ENCODE data around the gene GNGT1.

The GNGT1 gene

GRCh38 chr7:93906267-93906666 is at the start of gene GNGT1:
TSS of gene GNGT1 (plus strand) at chr7:93906567. CDS start at chr7:93906747, 180 bp downstream.
- DNase-seq, result no peak

- DNase-seq, result no peak
These were observed 47.5 kb upstream of the GNGT1 start for GRCh38 chr7:93858857-93859256.

- DNase-seq, result no peak
These were observed 46.1 kb upstream of the GNGT1 start for GRCh38 chr7:93860261-93860660.

GRCh38 chr7:93861325-93861949 is 44.9 kb upstream of the GNGT1 start:
- DNase-seq, result no peak

- DNase-seq, result no peak
These were observed 43.7 kb upstream of the GNGT1 start for GRCh38 chr7:93862651-93863050.

- DNase-seq, result no peak
These were observed 39.5 kb upstream of the GNGT1 start for GRCh38 chr7:93866886-93867285.

- DNase-seq, result no peak
These were observed 32.3 kb upstream of the GNGT1 start for GRCh38 chr7:93873998-93874574.

GRCh38 chr7:93877742-93878141 is 28.6 kb upstream of the GNGT1 start:
- DNase-seq, result no peak

GRCh38 chr7:93879356-93879755 is 27.0 kb upstream of the GNGT1 start:
- DNase-seq, result no peak

- DNase-seq, result no peak
These were observed 23.9 kb upstream of the GNGT1 start for GRCh38 chr7:93882468-93882867.

GRCh38 chr7:93883078-93883916 is 23.1 kb upstream of the GNGT1 start:
- no peak for DNase-seq

GRCh38 chr7:93883917-93884345 is 22.4 kb upstream of the GNGT1 start:
- no peak for DNase-seq

- no peak for DNase-seq
These were observed 21.8 kb upstream of the GNGT1 start for GRCh38 chr7:93884541-93884940.

- DNase-seq, result no peak
These were observed 17.1 kb upstream of the GNGT1 start for GRCh38 chr7:93889261-93889660.

- peak; percentile 11 for DNase-seq
These were observed 16.3 kb upstream of the GNGT1 start for GRCh38 chr7:93890041-93890463.

- no peak for DNase-seq
These were observed 15.8 kb upstream of the GNGT1 start, which contains the start of gene TFPI2 for GRCh38 chr7:93890464-93891068. TSS of gene TFPI2 (minus strand) at chr7:93890753. CDS start at chr7:93890678, 75 bp downstream.

- DNase-seq, result no peak
These were observed 11.9 kb upstream of the GNGT1 start for GRCh38 chr7:93894426-93894825.

GRCh38 chr7:93894966-93895640 is 11.3 kb upstream of the GNGT1 start:
- DNase-seq, result no peak

- no peak for DNase-seq
These were observed 10.3 kb upstream of the GNGT1 start for GRCh38 chr7:93895859-93896600.

GRCh38 chr7:93897680-93898079 is 8.7 kb upstream of the GNGT1 start:
- DNase-seq, result no peak

- DNase-seq, result peak; percentile 41
These were observed 3.5 kb upstream of the GNGT1 start for GRCh38 chr7:93902777-93903423.
